ENCODE data around the gene RCAN2.

RCAN2 gene

DNA sequence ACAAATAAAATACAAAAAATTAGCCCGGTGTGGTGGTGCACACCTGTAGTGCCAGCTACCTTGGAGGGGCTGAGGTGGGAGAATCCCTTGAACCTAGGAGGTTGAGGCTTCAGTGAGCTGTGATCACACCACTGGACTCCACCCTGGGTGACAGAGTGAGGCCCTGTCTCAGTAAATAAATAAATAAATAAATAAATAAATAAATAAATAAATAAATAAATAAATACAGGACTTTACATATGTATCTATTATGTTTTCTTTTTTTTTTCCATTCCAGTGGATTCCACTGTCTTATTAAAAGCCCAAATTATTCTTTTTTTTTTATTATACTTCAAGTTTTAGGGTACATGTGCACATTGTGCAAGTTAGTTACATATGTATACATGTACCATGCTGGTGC is 279.3 kb downstream of the RCAN2 start:
- no peak for DNase-seq (ENCODE audit: low read depth)

DNA sequence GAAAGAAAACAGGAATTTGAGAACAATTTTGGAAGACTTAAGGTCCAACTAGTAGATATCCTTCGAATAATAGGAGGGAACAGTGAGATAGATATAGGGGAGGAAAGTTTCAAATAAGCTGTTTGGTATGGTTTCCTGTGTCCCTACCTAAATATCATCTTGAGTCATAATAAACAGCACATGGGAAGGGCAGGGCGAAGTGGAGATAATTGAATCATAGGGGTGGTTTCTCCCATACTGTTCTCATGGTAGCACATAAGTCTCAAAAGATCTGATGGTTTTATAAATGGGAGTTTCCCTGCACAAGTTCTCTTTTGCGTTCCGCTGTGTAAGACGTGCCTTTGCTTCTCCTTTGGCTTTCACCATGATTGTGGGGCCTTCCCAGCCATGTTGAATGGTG is 281.0 kb downstream of the RCAN2 start:
- DNase-seq (ENCODE audit: low read depth): no peak

DNA sequence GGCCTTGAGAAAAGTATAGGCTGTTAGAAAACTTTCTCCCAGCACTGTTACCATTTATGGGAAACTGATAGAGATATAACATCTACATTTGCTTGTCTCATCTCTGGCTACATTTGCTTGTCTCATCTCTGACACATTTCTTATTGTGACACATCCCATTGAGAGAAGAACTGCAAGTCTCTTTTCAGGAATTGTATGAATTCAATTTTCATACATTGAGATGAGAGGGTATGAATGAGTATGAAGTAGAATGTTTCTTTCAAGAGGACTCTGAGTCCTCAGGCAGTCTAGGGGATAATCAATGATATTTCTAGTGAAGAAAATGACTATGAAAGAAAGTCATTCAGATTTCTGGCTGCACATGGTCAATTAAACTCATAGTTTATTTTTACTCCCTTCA is 282.9 kb downstream of the RCAN2 start:
- no peak for DNase-seq (ENCODE audit: low read depth)

DNA sequence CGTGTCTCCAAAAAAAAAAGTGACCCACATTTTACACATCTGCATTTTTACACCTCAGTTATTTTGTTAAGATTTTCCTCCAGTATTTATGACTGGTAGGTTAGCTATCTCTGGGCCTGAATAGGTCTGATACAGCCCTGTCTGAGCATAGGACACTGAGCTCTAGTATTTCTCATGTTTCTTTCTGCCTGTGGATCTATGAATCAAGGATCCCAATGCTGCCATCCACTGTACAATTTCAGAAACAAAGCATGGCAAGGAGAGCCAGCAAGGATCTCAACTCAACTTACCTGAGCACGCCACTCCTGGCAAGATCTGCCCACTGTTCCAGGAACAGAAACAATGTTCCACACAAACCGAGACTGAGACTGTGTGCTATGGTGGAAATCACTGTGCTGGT is 284.1 kb downstream of the RCAN2 start:
- no peak for DNase-seq (ENCODE audit: low read depth)

DNA sequence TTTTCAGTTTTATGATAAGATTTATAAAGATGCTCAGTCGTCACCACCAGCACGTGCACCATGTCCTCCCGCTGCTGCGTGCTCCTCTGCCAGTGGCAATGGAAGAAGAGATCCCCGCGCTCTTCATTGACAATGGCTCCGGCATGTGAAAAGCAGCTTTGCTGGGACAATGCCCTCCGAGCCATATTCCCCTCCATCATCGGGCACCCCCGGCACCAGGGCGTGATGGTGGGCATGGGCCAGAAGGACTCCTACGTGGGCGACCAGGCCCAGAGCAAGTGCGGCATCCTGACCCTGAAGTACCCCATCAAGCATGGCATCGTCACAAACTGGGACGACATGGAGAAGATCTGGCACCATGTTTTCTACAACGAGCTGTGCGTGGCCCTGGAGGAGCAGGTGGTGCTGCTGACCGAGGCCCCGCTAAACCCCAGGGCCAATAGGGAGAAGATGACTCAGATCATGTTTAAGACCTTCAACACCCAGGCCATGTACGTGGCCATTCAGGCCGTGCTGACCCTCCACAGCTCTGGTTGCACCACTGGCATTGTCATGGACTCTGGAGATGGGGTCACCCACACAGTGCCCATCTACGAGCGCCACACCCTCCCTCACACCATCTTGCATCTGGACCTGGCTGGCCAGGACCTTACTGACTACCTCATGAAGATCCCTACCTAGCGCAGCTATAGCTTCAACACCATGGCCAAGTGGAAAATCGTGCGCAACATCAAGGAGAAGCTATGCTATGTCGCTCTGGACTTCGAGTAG is 286.2 kb downstream of the RCAN2 start:
- no peak for DNase-seq (ENCODE audit: low read depth)

DNA sequence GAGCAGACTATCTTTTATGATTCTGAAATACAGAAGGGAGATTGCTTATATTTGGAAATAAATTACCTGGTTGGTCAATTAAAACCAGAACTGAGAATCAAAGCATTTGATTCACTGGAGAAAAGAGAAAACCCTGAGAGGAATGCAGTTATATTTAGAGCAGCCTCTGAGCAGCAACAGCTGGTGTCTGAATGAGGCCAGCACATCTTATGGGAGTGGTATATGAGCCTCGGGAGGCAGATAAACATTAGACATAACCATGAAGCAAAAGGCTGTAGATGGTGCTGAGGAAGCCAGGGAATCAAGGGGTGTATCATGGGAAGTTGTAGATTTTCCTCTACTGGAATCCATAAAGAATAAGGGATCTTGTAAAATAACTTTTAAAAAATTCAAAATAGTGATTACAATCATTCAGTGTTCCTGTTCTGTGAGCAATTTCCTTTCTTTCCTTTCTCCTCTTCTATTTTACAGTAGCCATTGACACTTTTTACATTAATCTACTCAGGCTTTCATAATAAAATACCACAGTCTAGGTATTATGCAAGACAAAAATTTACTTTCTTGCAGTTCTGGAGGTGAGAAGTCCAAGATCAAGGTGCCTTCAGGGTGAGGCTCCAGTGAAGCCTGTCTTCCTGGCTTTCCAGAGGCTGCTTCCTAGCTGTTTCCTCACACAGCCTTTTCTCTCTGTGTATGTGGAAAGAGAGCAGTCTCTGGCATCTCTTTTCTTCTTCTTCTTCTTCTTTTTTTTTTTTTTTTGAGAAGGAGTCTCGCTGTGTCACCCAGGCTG is 287.7 kb downstream of the RCAN2 start:
- DNase-seq (ENCODE audit: low read depth): no peak

DNA sequence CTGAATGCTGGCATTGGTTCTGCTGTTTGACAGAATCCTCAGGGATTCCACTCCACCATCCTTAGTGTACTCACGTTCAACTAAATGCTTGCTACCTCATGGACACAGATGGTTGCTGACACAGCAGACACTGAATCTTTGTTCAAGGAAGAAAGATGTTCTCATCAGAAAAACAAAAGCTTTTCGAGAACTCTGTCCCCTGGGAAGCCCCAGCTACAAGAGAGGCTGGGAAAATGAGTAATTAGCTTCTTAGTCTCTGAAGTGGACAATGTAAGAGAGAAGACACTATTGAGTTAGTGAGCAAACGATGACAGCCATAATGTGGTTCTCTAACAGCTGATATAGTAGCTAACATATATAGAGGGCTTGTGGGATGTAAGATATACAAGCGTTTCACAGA is 289.5 kb downstream of the RCAN2 start:
- no peak for DNase-seq (ENCODE audit: low read depth)

DNA sequence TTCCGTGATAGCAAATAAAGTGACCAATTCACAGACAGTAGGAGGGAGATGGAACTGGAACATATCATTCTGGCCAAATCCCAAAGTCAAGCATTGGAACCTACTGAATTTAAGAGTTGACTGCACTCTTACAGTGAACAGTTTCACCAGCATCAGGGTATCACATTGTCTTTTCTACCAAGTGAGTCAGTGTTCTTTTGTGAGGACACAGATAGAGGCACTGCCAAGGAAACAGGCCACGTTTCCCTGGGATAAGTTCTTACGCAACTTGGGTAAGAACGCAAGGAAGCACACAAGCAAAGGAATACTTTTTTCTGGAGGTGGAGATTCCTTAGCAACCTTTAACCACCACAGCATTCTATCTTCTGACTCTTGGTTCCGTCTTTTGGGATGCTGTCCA is 291.9 kb downstream of the RCAN2 start:
- DNase-seq (ENCODE audit: low read depth): no peak

DNA sequence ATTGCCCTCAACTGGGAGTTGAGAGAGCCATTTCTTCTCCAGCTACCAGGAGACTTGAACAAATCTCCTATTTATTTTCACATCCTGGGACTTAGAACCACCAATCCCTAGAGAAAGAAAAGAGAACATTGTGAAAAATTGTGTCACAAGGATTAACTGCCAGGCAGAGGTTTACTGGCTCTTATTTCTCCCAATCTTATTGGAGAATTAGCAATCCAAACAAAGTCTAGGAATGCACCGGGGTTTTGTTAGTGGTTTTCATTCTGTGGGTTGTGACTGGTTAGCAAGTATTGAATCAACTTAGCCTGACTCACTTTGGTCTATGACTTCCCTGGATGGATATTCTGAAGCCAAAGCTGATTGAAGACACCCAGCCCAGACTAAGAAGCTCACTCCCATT is 299.3 kb downstream of the RCAN2 start:
- DNase-seq (ENCODE audit: low read depth): no peak

DNA sequence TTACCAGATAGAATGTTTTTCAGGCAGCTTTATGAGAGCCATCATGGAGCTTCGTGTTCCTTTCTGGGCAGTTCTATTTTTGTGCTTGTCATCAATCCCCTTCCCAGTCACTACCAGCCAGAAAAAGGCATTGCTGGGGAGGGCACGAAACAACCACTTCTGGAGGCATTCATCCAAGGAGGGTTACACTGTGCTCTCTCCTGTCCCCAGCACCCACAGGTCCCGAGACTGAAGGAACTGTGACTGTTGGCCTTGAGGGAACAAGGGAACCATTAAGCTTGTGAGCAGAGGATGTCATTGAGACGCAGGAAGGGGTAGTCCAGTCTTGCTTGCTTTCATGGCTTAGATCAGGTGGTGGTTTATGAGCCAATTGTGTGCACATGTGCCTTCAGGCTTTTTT is 300.4 kb downstream of the RCAN2 start:
- DNase-seq (ENCODE audit: low read depth): no peak

DNA sequence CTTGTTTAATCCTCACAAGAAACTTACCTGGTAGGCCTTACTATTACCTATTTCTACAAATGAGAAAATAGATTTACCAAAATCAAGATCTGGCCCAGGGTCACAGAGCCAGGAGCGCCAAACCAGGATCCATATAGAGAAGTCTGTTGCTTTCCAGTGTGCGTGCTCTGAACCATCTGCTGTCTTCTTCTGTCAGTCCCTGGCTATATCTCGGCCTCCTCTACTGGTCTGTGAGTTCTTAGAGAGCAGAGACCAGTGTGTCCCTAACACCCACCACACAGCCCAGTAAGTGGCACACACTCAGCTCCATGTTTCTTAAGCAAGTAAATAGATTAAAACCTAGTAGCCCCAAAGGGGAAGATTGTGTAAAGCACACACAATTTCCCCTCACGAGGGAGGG is 301.5 kb downstream of the RCAN2 start:
- no peak for DNase-seq (ENCODE audit: low read depth)

DNA sequence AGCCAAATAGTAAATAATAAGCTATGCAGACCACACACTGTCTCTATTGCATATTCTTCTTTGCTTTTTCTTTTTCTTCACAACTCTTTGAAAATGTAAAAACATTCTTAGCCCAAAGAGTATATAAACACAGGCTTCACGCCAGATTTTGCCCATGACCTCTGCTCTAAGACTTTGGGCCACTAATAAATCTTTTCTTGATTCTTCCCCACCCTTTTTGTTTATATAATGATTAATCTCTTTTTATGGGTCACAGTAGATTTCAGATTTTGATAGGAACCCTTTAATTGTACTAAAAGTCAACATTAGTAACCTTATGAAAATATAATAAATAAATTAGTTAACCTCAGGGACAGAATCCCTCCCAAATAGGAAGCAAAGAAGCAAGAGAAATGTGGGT is 304.7 kb downstream of the RCAN2 start:
- DNase-seq (ENCODE audit: low read depth): no peak

DNA sequence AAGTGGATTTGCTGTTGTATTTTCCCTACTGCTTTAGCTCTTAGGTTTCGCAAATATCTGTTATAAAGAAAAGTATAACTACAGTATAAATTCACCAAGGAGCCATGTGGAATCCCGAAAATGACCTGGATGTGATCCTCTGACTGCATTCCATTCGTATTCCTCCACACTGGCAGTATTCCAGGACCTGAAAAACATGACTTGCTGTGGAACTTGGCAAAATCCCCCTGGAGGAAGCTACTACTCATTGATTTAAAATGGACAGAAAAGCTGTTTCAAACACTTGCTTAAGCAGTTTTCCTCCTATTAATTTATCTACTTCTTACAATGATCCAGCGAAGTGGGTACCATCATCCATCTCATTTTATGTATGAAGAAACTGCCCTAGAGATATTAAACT is 307.1 kb downstream of the RCAN2 start:
- DNase-seq (ENCODE audit: low read depth): no peak

DNA sequence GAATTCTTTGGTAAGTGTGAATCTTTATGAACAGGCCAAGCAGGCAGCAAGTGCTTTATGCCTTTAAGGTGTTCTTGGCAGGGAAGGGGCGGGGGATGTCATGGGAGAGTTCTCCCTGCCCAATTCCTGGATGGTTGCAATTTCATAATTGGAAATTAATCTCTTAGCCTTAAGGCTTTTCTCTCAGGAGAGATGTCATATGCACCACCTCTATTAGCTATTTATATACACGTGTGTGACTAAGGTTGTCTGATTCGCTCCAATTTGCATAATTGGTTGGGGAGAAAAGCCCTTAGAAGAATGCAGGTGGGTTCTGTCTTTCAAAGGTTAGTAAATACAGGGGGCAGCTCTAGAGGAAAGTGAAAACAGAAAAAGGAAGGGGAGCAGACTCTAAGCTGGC is 315.3 kb downstream of the RCAN2 start:
- DNase-seq (ENCODE audit: low read depth): no peak

DNA sequence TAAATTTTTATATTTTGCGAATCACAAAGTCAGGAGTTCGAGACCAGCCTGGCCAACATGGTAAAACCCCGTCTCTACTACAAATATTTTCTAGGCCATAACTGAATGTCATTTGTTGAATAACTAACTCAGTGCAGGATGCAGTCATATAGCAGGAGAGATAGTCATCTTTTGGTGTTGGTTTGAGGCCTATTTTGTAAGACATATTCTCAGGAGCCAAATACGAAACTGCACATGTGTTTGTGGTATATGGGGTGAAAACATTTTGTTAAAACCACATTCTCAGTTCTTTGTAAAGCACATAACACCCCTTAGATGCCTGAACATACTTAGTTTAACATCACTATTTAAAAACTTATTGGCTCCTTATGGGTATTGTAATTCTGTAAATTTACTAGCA is 315.8 kb downstream of the RCAN2 start:
- no peak for DNase-seq (ENCODE audit: low read depth)

DNA sequence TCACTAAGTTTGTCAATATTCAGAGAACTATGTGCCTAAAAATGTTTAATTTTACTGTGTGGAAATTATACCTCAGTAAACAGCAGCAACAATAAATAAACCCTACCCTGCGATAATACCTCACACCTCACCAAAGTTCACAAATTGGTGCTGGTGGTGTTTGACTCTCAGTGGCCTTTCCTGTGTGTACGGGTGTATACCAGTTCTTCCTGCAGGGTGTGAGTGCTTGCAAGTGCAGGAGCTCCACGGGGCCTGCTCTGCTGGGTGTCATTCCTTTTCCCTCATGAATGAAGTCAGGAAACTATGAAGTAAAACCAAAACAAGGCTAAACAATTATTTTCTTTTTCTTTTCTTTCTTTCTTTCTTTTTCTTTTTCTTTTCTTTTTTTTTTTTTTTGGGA is 316.3 kb downstream of the RCAN2 start:
- no peak for DNase-seq (ENCODE audit: low read depth)

DNA sequence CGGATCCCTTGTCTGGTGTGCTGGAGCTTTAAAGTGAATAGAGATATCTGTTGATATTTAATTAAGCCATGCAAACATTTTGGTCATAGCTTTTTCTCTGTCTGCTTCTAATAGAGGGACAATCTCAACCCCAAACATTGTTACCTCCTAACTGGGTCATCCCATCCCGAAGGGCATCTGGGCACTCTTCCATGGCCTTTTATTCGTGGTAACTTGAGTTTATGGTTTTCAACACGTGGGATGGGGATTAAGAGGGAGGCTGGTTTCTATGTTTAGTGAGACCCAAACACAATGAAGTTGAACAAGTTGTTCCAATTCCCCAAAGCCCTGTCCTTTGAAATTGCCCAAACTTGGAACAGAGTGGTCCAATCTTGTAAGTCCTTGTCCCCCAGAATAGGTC is 319.1 kb downstream of the RCAN2 start:
- no peak for DNase-seq (ENCODE audit: low read depth)

Data from stimulated activated CD8-positive, alpha-beta memory T cell treated with anti-CD3 and anti-CD28 coated beads, Interleukin-7, amount 100 ng/mL, for 24 hours (primary cell).